ENCODE measurements around the gene SNX27.

GRCh38 chr1:151584780-151585179, 27.1 kb upstream of the SNX27 start:
- TF ChIP-seq, protein P1, sequence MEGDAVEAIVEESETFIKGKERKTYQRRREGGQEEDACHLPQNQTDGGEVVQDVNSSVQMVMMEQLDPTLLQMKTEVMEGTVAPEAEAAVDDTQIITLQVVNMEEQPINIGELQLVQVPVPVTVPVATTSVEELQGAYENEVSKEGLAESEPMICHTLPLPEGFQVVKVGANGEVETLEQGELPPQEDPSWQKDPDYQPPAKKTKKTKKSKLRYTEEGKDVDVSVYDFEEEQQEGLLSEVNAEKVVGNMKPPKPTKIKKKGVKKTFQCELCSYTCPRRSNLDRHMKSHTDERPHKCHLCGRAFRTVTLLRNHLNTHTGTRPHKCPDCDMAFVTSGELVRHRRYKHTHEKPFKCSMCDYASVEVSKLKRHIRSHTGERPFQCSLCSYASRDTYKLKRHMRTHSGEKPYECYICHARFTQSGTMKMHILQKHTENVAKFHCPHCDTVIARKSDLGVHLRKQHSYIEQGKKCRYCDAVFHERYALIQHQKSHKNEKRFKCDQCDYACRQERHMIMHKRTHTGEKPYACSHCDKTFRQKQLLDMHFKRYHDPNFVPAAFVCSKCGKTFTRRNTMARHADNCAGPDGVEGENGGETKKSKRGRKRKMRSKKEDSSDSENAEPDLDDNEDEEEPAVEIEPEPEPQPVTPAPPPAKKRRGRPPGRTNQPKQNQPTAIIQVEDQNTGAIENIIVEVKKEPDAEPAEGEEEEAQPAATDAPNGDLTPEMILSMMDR (IDR thresholded peaks at IDR 0.05) = no peak
- TF ChIP-seq POLR2A (IDR thresholded peaks at IDR 0.05) = no peak

Measured in right lobe of liver (tissue), 4 donors.